Thoracic aorta (tissue), 2 donors: ENCODE data around the gene MED9. TPM values are rescaled to one million over a fixed set of nuclear protein-coding genes. Genes with fewer than 3 reads are reported as not detected.

Source experiments
- ATAC-seq: fragments of 150-250 bp; one replicate; pipeline ENCODE4 v1.8.0; 2017; ENCODE audit warnings: low read depth; ENCODE audit not compliant: insufficient number of reproducible peaks, low FRiP score
- DNase-seq: peaks from one replicate; pipeline ENCODE4 v3.0.0-alpha.2; 2020; ENCODE audit warnings: low spot score
- H3K27ac ChIP-seq, 2 donors: fragments of 200-600 bp; sonication (generic); 1 replicate in 1 of 2; 2 replicates in 1 of 2; pipeline ENCODE4 v1.5.1; 2016; ENCODE audit warnings: mild to moderate bottlenecking in 2 of 2, moderate library complexity in 2 of 2
- H3K27me3 ChIP-seq: fragments of 200-600 bp; sonication (generic); replicated peaks from 2 replicates; pipeline ENCODE4 v1.6.0; 2016; ENCODE audit warnings: mild to moderate bottlenecking; ENCODE audit not compliant: insufficient read depth
- H3K36me3 ChIP-seq: fragments of 200-600 bp; sonication (generic); one replicate; pipeline ENCODE4 v1.5.1; 2016
- H3K4me1 ChIP-seq, 2 donors: fragments of 200-600 bp; sonication (generic); 1 replicate in 1 of 2; 2 replicates in 1 of 2; pipeline versions ENCODE4 v1.5.1 to v1.6.0; 2016; ENCODE audit warnings: low read depth in 2 of 2, mild to moderate bottlenecking in 1 of 2; ENCODE audit not compliant: control insufficient read depth in 1 of 2
- H3K4me3 ChIP-seq: fragments of 200-600 bp; sonication (generic); 2 replicates; pipeline ENCODE4 v1.5.1; 2016; ENCODE audit warnings: mild to moderate bottlenecking
- H3K9me3 ChIP-seq: fragments of 200-600 bp; sonication (generic); 2 replicates; pipeline ENCODE4 v1.5.1; 2016
- total RNA-seq, 2 donors: library from RNA; depleted of rRNA; stranded (reverse); fragments of >200 nt; gene quantifications; one replicate each; pipeline versions ENCODE4 v1.1.0 to v1.2.3, GENCODE V29; 2016
- TF ChIP-seq, protein P1 (sequence below): fragments of 200-600 bp; sonication (generic); IDR thresholded peaks from one replicate; pipeline ENCODE4 v1.5.1; 2019; ENCODE audit warnings: antibody characterized with exemption

MED9 gene
- total RNA-seq, 2 donors from 2014 or later: 6.6 to 15.2 TPM

DNA sequence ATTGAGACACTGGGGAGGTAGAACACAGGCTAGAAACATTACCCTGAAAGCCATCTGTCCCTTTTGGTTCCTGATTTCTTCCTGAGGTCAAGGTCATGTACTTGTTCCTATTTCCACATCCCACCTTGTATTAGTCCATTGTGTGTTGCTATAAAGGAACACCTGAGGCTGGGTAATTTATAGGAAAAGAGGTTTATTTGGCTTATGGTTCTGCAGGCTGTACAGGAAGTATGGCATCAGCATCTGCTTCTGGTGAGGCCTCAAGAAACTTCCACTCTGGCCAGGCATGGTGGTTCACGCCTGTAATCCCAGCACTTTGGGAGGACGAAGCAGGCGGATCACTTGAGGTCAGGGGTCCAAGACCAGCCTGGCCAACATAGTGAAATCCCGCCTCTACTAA, 7.4 kb upstream of the MED9 start:
- Histone ChIP-seq H3K9me3 (no peaks in the 10 kb centered on the region), H3K27ac (no peak overlapping the region), H3K4me3 (no peak overlapping the region), H3K4me1 (no peaks in the 10 kb centered on the region), H3K27me3 (no peaks in the 10 kb centered on the region), H3K36me3 (no peaks in the 10 kb centered on the region)
- ATAC-seq (no peak), DNase-seq (no peak)
- TF ChIP-seq, protein P1, sequence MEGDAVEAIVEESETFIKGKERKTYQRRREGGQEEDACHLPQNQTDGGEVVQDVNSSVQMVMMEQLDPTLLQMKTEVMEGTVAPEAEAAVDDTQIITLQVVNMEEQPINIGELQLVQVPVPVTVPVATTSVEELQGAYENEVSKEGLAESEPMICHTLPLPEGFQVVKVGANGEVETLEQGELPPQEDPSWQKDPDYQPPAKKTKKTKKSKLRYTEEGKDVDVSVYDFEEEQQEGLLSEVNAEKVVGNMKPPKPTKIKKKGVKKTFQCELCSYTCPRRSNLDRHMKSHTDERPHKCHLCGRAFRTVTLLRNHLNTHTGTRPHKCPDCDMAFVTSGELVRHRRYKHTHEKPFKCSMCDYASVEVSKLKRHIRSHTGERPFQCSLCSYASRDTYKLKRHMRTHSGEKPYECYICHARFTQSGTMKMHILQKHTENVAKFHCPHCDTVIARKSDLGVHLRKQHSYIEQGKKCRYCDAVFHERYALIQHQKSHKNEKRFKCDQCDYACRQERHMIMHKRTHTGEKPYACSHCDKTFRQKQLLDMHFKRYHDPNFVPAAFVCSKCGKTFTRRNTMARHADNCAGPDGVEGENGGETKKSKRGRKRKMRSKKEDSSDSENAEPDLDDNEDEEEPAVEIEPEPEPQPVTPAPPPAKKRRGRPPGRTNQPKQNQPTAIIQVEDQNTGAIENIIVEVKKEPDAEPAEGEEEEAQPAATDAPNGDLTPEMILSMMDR: no peak

DNA sequence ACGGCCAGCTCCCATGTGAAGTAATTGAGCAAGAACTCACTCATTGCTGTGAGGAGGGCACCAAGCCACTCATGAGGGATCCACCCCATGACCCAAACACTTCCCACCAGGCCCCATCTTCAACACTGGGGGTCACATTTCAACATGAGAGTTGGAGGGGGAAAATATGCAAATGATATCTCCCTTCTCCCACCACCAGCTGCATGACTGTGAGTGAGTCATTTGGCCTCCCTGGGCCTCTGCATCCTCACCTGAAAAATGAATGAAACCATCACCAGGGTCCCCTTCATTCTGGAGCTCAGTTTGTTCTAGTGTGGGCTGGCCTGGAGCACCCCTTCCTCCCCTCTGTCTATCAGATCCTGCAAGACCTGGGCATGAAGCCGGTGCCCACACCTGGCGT, 6.8 kb upstream of the MED9 start:
- Histone ChIP-seq H3K36me3 (no peaks in the 10 kb centered on the region), H3K27ac (no peak overlapping the region), H3K4me3 (no peak overlapping the region), H3K27me3 (no peaks in the 10 kb centered on the region), H3K9me3 (no peaks in the 10 kb centered on the region), H3K4me1 (no peaks in the 10 kb centered on the region)
- TF ChIP-seq, protein P1: no peak
- ATAC-seq (no peak), DNase-seq (no peak)

DNA sequence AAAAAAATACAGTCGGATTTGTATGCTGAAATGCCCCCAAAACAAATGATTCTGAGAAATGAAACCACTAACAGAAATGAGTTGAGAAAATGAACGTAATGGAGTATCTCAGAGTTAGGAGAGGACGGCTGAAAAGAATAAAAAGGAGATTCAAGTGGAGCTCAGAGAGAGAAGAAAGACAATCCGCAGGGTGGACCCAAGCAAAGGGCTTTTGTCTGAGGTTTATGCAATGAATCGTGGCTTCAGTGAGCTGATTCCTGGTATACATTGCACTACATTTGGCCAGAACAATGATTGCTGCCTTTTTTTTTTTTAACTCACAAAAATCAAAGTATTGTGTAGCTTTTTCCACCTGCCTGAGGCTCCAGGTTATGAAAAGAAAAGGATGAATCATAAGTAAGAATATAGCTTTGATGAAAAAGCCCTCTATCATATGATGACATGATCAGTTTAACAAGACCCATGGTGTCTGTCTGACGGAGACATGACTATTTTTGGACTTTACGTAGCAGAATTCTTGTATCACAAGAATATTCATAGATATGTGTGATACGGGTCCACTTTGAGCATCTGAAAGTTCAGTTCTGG, 4.4 kb upstream of the MED9 start:
- ATAC-seq: no peak
- Histone ChIP-seq H3K9me3 (no peaks in the 10 kb centered on the region), H3K4me1 (peaks cover 0 to 7% of the 10 kb centered on the region in 2 donors), H3K4me3 (no peak overlapping the region), H3K27me3 (no peaks in the 10 kb centered on the region), H3K27ac (no peak overlapping the region), H3K36me3 (no peaks in the 10 kb centered on the region)
- TF ChIP-seq, protein P1: no peak
- no peak for DNase-seq

DNA sequence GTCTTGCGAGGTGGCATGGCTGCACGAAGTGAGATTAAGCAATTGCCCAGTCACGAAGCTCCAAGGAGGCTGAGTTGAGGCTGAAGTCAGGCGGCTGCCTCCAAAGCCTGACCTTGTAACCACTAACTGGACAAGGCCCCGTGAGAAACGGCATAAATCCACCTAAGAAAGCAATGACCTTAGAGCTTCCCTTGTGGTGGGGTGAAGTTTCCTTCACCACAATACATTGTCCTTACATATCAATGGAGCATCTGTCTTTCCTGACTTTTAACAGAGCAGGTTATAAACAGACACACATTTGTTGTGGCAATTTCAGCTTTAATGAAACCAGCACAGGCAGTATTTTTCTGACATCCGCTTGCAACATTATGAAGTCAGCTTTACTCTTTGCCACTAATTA, 2.5 kb upstream of the MED9 start:
- TF ChIP-seq, protein P1: no peak
- no peak overlapping the region for H3K4me3 ChIP-seq

DNA sequence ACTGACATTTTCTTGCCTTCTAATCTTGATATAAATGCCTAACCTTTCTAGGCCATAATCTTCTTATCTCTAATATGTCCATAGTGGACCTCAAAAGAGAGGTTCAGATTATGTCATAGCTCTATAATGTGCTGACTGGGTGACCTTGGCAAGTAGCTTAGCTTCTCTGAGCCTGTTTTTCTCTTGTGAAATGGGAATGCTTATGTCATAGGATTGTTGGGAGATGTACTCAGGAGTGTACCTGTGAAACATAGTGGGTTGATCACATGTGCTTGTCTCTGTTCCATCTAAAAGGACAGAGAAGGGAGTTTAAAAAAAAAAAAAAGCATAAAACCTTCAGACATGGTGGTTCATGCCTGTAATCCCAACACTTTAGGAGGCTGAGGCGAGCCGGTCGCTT, 2.4 kb downstream of the MED9 start:
- peaks cover 5 to 29% of the 10 kb centered on the region in 2 donors for H3K4me1 ChIP-seq
- DNase-seq (no peak), ATAC-seq (no peak)
- no peaks in the 10 kb centered on the region for H3K36me3 ChIP-seq
- H3K4me3 ChIP-seq: no peak overlapping the region
- TF ChIP-seq, protein P1: no peak
- no peaks in the 10 kb centered on the region for H3K9me3 ChIP-seq
- H3K27me3 ChIP-seq: no peaks in the 10 kb centered on the region
- H3K27ac ChIP-seq: no peak overlapping the region

More for the DNA sequence above, 2.5 kb upstream of the MED9 start:
- Histone ChIP-seq H3K4me1 (peaks cover 5 to 26% of the 10 kb centered on the region in 2 donors), H3K27ac (no peak overlapping the region), H3K36me3 (no peaks in the 10 kb centered on the region), H3K9me3 (no peaks in the 10 kb centered on the region), H3K27me3 (no peaks in the 10 kb centered on the region)
- DNase-seq (no peak), ATAC-seq (no peak)
